Measurements from ENCODE around the gene ATP8B3.

The ATP8B3 gene

DNA sequence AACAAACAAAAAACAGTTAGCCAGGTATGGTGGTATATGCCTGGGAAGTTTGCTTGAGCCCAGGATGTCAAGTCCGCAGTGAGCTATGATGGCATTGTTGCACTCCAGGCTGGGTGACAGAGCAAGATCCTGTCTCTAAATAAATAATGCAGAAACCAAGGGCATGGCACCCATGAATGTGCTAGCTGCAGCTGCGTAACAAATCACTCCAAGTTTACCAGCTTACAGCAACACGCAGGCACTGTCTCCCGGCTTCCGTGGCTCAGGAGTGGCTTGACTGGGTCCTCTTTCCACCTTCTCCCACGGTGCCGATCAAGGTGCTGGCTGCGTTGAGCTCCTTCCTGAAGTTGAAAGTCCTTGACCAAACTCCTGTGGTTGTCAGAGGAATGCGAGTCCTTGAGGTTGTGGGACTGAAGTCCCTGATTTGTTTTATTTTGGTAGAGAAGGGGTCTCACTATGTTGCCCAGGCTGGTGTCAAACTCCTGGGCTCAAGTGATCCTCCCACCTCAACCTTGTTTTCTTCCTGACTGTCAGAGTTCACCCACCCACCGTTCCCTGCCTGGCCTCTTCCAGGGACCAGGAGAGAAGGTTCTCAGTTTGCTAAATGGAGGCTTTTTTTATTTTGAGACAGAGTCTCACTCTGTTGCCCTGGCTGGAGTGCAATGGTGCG lies 72.0 kb downstream of the ATP8B3 start:
- DNase-seq (ENCODE audit: low spot score): no peak

DNA sequence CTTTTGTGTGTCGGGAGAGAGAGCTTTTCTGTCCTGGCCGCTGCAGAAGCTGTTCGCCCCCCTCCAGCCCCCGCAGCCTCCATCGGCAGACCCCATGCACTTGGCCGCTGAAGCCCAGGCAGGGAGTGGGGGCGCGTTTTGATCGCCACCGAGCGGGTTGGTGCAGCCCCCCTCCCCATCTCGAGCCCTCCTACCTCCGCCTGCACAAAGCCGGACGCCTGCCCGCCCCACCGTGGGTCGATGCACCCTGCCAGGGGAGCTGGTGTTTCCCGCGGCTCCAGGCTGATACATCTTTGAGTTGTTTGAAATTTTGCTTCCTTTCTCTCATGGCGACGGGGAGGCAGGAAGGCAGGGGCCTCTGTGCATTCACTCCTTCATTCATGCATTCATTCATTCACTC lies 75.1 kb downstream of the ATP8B3 start:
- DNase-seq (ENCODE audit: low spot score): no peak

DNA sequence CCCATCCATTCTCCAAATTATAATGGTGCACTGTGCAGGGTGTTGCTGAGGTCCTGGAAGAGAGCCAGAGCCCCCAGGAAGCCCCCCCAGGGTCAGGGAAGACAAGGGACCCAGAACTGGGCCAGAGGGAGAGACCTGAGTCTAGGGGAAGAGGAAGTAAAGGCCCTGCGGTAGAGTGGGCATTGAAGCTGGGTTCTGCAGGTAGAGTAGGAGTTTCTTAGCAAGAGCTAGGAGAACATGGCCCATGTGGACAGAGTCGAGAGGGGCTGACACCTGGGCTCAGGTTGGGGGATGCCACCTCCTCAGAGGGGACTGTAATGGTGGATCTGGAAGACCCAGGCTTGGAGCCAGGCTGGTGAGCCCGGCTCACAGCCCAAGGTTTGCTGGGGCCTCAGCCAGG lies 75.8 kb downstream of the ATP8B3 start:
- no peak for DNase-seq (ENCODE audit: low spot score)

DNA sequence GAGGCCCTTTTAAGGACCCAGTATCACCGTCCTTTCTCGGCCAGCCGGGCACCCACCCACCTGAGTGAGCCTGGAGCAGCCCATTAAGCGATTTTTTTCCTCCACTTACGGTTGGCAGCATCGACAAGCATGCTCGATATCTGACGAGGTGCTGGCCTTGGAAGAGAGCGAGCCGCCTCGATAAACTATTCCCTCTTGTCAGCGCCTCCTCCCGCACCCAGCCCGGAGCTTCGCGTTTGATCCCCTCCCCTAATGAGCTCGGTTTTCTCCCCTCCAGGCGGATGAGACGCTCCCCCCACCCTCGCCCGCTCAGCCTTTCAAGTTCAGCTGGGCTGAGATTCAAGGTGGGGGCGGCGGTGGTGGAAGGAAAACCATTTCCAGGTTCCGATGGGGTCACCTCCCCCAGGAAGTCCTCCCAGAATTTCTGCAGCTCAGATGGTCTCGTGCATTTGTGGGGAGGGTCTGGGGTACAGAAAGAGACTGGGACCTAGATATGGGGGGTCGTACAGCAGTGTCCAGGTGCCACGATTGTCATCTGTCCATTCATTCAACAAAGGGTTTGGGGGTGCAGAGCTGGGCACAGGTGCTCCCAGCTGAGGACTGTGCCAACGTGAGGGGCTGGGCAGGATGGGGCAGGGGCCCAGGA lies 77.6 kb downstream of the ATP8B3 start:
- no peak for DNase-seq (ENCODE audit: low spot score)
